ENCODE results near the gene TEKT1.
"Not testable (repeated sequence)": the region's sequence is repeated elsewhere in the genome, so short reads cannot be mapped to it uniquely, and the experiment has no call there.

TEKT1 gene

GRCh38 chr17:6846138-6846537, 14.6 kb upstream of the TEKT1 start:
- H3K9me3 ChIP-seq (ENCODE audit: control insufficient read depth, insufficient read depth, low read length); H3K9ac ChIP-seq (ENCODE audit: low read depth, low read length); H3K36me3 ChIP-seq (ENCODE audit: insufficient read depth, low read length); H3K4me1 ChIP-seq (ENCODE audit: insufficient read depth, low read length): not testable (repeated sequence)

GRCh38 chr17:6844406-6844805, 12.9 kb upstream of the TEKT1 start:
- not testable (repeated sequence) for H3K36me3 ChIP-seq (ENCODE audit: insufficient read depth, low read length); H3K4me1 ChIP-seq (ENCODE audit: insufficient read depth, low read length); H3K9me3 ChIP-seq (ENCODE audit: control insufficient read depth, insufficient read depth, low read length); H3K9ac ChIP-seq (ENCODE audit: low read depth, low read length)

- no peaks in the 10 kb centered on the region for H3K9me3 ChIP-seq (ENCODE audit: control insufficient read depth, insufficient read depth, low read length)
- H3K36me3 ChIP-seq (ENCODE audit: insufficient read depth, low read length): no peaks in the 10 kb centered on the region
- H3K4me1 ChIP-seq (ENCODE audit: insufficient read depth, low read length): peaks cover 3% of the 10 kb centered on the region; the same call in 1 of the 2 replicates
- no peak overlapping the region for H3K9ac ChIP-seq (ENCODE audit: low read depth, low read length)
Observed at GRCh38 chr17:6843241-6843880, 11.8 kb upstream of the TEKT1 start.

DNA sequence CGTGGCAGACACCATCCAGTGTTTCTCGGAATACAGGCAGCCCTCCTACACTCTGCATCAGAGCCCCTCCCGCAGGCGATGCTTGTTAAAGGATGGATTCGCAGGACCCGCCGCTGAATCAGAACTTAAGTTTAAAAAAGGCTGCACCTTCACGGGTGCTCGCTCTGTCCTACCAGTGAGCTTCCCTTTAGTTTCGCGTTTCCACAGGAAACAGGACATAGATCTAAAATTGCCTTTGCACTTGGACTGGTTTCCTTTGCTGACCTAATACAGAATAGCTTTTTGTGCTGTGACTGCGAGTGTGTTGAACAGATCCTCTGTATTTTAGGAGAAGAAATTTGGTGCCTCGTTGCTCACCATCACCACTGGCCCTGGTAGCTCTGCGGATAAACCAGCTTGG, 10.2 kb upstream of the TEKT1 start:
- not testable (repeated sequence) for H3K9me3 ChIP-seq (ENCODE audit: control insufficient read depth, insufficient read depth, low read length); H3K4me1 ChIP-seq (ENCODE audit: insufficient read depth, low read length); H3K36me3 ChIP-seq (ENCODE audit: insufficient read depth, low read length); H3K9ac ChIP-seq (ENCODE audit: low read depth, low read length)

DNA sequence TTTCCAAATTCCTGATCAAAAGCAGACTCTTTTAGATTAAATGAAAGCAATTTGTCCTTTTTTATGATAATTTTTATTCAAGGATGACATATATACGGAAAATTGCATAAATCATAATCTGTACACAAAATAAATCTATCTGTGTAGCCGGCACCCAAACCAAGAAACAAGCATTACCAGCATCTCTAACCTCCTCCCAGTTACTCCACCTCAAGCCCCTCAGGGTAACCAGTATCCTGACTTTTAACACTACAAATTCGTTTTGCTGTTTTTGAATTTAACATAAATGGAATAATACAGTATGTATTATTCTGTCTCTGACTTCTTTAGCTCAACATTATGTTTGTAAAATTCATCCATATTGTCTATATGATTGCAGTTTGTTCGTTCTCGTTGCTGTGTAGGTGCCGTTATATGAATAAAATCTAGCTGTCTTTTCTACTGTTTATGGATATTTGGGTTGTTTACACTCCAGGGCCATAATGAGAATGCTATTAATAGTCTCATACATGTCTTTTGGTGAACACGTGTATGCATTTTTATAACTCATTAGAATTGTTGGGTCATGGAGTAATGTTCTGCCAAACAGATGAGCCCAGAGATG, 1.0 kb downstream of the TEKT1 start:
- Histone ChIP-seq H3K36me3 (ENCODE audit: insufficient read depth, low read length) (no peaks in the 10 kb centered on the region), H3K4me1 (ENCODE audit: insufficient read depth, low read length) (no peaks in the 10 kb centered on the region; the same call in 1 of the 2 replicates), H3K9ac (ENCODE audit: low read depth, low read length) (no peak overlapping the region), H3K9me3 (ENCODE audit: control insufficient read depth, insufficient read depth, low read length) (no peaks in the 10 kb centered on the region)

- no peaks in the 10 kb centered on the region for H3K36me3 ChIP-seq (ENCODE audit: insufficient read depth, low read length)
- no peaks in the 10 kb centered on the region for H3K4me1 ChIP-seq (ENCODE audit: insufficient read depth, low read length)
- no peak overlapping the region for H3K9ac ChIP-seq (ENCODE audit: low read depth, low read length)
- H3K9me3 ChIP-seq (ENCODE audit: control insufficient read depth, insufficient read depth, low read length): no peaks in the 10 kb centered on the region
Observed at GRCh38 chr17:6823011-6823442, 8.5 kb downstream of the TEKT1 start.

DNA sequence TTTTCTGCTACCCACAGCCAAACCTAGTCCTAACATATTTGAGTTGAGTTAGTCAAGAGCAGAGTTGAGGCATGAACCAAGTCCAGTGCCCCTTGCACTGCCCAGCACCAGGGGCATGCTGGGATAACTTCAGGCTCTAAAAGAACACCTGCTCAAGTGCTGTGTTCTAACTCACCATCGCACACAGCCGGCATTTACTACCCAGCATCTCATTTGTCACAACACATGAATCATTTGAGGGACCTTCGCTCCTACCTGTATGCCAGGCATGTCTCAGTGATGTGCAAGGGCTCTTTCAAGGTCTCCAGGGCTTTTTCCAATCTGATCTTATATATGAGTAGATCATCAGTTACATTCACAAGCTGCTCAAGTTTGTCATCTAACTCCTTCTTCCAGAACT, 12.6 kb downstream of the TEKT1 start:
- Histone ChIP-seq H3K9ac (ENCODE audit: low read depth, low read length) (no peak overlapping the region), H3K9me3 (ENCODE audit: control insufficient read depth, insufficient read depth, low read length) (no peaks in the 10 kb centered on the region), H3K4me1 (ENCODE audit: insufficient read depth, low read length) (no peaks in the 10 kb centered on the region), H3K36me3 (ENCODE audit: insufficient read depth, low read length) (no peaks in the 10 kb centered on the region)

DNA sequence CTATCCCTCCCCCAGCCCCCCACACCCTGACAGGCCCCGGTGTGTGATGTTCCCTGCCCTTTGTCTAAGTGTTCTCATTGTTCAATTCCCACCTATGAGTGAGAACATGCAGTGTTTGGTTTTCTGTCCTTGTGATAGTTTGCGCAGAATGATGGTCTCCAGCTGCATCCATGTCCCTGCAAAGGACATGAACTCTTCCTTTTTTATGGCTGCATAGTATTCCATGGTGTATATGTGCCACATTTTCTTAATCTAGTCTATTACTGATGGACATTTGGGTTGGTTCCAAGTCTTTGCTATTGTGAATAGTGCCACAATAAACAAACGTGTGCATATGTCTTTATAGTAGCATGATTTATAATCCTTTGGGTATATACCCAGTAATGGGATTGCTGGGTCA, 15.2 kb downstream of the TEKT1 start:
- not testable (repeated sequence) for H3K9ac ChIP-seq (ENCODE audit: low read depth, low read length); H3K9me3 ChIP-seq (ENCODE audit: control insufficient read depth, insufficient read depth, low read length); H3K4me1 ChIP-seq (ENCODE audit: insufficient read depth, low read length); H3K36me3 ChIP-seq (ENCODE audit: insufficient read depth, low read length)

DNA sequence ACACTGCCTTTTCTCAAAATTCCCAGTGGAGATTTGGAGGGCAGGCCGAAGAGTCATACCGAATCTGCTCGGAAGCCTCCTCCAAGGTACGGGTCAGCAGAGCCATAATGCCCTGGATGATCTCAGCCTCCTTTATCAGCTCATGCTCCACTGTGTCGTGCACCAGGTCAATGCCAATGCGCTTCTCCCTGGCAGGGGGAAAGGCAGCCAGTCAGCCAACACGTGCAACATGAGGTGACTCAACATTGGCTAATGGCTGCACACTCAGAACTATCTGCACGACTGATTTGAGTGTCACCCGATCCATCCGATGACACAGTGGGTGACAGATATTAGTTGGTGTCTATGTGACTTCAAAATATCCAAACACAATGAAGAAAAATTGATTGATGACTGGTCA, 15.8 kb downstream of the TEKT1 start:
- Histone ChIP-seq H3K9me3 (ENCODE audit: control insufficient read depth, insufficient read depth, low read length) (no peaks in the 10 kb centered on the region; the same call in 1 of the 2 replicates), H3K4me1 (ENCODE audit: insufficient read depth, low read length) (no peaks in the 10 kb centered on the region), H3K9ac (ENCODE audit: low read depth, low read length) (no peak overlapping the region), H3K36me3 (ENCODE audit: insufficient read depth, low read length) (no peaks in the 10 kb centered on the region)

DNA sequence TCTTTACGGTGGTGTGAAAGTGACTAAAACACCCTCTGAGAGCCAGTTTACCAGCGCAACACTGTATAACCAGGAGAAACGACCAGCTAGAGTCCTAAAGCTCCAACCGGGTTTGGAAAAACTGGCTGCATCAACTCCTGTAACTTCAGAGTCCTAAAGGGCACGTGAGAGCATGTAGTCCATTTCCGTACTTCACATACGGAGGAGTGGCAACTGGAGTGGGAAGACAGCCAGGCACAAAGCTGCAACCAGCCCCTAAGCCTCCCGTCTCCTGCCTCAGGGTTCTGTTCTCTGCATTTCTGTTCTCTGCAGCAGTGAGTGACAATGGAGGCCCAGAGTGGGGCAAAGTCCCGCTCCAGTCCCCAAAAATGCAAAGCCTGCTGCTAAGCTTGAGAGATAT, 19.2 kb downstream of the TEKT1 start:
- H3K36me3 ChIP-seq (ENCODE audit: insufficient read depth, low read length): no peaks in the 10 kb centered on the region
- no peak overlapping the region for H3K9ac ChIP-seq (ENCODE audit: low read depth, low read length)
- H3K9me3 ChIP-seq (ENCODE audit: control insufficient read depth, insufficient read depth, low read length): no peaks in the 10 kb centered on the region; the same call in 1 of the 2 replicates
- H3K4me1 ChIP-seq (ENCODE audit: insufficient read depth, low read length): no peaks in the 10 kb centered on the region

GRCh38 chr17:6811510-6811909, 20.0 kb downstream of the TEKT1 start:
- Histone ChIP-seq H3K9me3 (ENCODE audit: control insufficient read depth, insufficient read depth, low read length) (no peaks in the 10 kb centered on the region; the same call in 1 of the 2 replicates), H3K4me1 (ENCODE audit: insufficient read depth, low read length) (no peaks in the 10 kb centered on the region), H3K9ac (ENCODE audit: low read depth, low read length) (no peak overlapping the region), H3K36me3 (ENCODE audit: insufficient read depth, low read length) (no peaks in the 10 kb centered on the region)

DNA sequence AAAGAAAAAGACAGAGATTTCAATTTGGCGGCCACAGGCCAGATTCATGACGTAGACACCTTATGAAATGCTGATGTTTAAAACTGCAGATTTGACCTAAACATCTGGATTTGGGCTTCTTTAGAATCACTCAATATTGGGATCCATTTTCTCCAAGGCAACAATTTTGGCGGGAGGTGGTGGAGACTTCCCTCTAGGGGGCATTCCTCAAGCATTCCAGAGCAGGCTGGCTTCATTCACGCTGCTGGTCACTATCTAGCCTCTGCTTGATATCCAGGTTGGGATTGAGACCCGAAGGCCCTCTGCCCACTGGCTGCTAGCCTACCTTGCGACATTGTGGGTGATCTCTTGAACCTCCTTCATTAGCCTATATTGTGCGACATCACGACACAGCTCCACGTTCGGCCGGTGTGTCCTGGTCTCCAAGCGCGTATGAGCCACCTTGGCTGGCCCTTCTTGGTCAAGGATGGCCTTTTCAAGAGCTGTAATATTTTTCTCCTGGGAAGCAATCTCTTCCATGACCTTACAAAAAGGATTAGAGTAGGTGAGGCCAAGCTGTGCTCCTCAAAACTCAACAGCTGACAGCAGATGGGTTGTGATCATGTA, 31.0 kb downstream of the TEKT1 start:
- H3K4me1 ChIP-seq (ENCODE audit: insufficient read depth, low read length): peaks cover 5% of the 10 kb centered on the region; the same call in 1 of the 2 replicates
- no peaks in the 10 kb centered on the region for H3K9me3 ChIP-seq (ENCODE audit: control insufficient read depth, insufficient read depth, low read length)
- H3K36me3 ChIP-seq (ENCODE audit: insufficient read depth, low read length): no peaks in the 10 kb centered on the region
- H3K9ac ChIP-seq (ENCODE audit: low read depth, low read length): no peak overlapping the region

DNA sequence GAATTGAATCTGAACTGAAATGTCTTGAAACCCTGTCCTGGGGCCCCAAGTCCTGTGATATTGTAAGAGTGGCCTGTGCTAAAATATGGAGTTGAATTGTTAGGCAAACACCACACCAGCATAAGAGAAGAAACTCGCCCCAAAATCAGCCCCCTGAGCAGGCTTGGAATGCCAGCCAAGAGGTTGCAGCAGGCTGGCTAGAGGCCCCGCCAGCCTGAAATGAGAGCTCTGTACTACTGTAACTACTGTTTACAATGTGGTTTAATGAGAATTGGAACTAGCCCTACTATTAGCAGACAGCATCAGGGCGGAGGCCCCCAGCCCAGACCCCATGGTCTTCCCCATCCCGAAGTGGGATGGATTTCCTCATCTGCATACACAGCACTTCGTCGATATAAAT, 31.8 kb downstream of the TEKT1 start:
- H3K4me1 ChIP-seq (ENCODE audit: insufficient read depth, low read length): peaks cover 5% of the 10 kb centered on the region; the same call in 1 of the 2 replicates
- no peaks in the 10 kb centered on the region for H3K9me3 ChIP-seq (ENCODE audit: control insufficient read depth, insufficient read depth, low read length)
- no peak overlapping the region for H3K9ac ChIP-seq (ENCODE audit: low read depth, low read length)
- H3K36me3 ChIP-seq (ENCODE audit: insufficient read depth, low read length): no peaks in the 10 kb centered on the region

- Histone ChIP-seq H3K9me3 (ENCODE audit: control insufficient read depth, insufficient read depth, low read length) (no peaks in the 10 kb centered on the region), H3K4me1 (ENCODE audit: insufficient read depth, low read length) (peaks cover 5% of the 10 kb centered on the region; the same call in 1 of the 2 replicates), H3K36me3 (ENCODE audit: insufficient read depth, low read length) (no peaks in the 10 kb centered on the region), H3K9ac (ENCODE audit: low read depth, low read length) (no peak overlapping the region)
Observed at GRCh38 chr17:6797718-6798351, 33.7 kb downstream of the TEKT1 start.

Measured in ES-I3 (cell line).